B cell (primary cell): Measurements from ENCODE around the gene C4orf17. TPM values are rescaled to one million over a fixed set of nuclear protein-coding genes. Genes with fewer than 3 reads are reported as not detected.

Experiments used
- ATAC-seq: fragments of 200-7000 bp; cut with Tn5 transposase; one replicate; pipeline ENCODE4 v1.10.0; 2021; ENCODE audit warnings: low read depth, mild to moderate bottlenecking, moderate number of reproducible peaks, moderate library complexity
- CTCF ChIA-PET: fragments of 350-600 bp; sonication (Branson Sonifier 250); formaldehyde crosslinking; loops from one replicate; lab custom pipeline; 2021; ENCODE audit warnings: antibody characterized with exemption, inconsistent platforms; lab: Charles Lee
- POLR2A ChIA-PET: fragments of 350-600 bp; sonication (Branson Sonifier 250); formaldehyde crosslinking; loops from one replicate; lab custom pipeline; 2021; ENCODE audit warnings: antibody characterized with exemption; lab: Charles Lee
- DNase-seq: peaks from one replicate; pipeline ENCODE4 v3.0.0; 2013
- H2AFZ ChIP-seq: 2 replicates; pipeline ENCODE4 v1.6.1; 2012; ENCODE audit warnings: mild to moderate bottlenecking, low read depth, low read length; ENCODE audit not compliant: insufficient read depth, poor library complexity, severe bottlenecking
- H3K27ac ChIP-seq, 2 donors: 1 replicate in 1 of 2; 2 replicates in 1 of 2; pipeline ENCODE4 v1.5.1; 2012 to 2013; ENCODE audit warnings: low read length in 2 of 2, mild to moderate bottlenecking in 2 of 2, moderate library complexity in 1 of 2
- H3K27me3 ChIP-seq, 4 experiments: fragments of 200-600 bp in 1 of 4; sonication (generic) in 1 of 4; replicated peaks in 1 of 4; 1 replicate in 2 of 4; 2 replicates in 2 of 4; pipeline versions ENCODE4 v1.6.1 to v1.7.0; 2013 to 2016; ENCODE audit warnings: low read length in 3 of 4, mild to moderate bottlenecking in 2 of 4, mixed read lengths in 1 of 4, moderate library complexity in 1 of 4; ENCODE audit not compliant: insufficient read depth in 4 of 4, control insufficient read depth in 3 of 4; ENCODE audit errors: control extremely low read depth in 1 of 4
- H3K36me3 ChIP-seq, 2 experiments: replicated peaks in 1 of 2; 1 replicate in 1 of 2; 2 replicates in 1 of 2; pipeline versions ENCODE4 v1.6.1 to v1.7.1; 2013; ENCODE audit warnings: low read length in 1 of 2; ENCODE audit not compliant: insufficient read depth in 2 of 2, control insufficient read depth in 1 of 2; ENCODE audit errors: control extremely low read depth in 1 of 2, extremely low read depth in 1 of 2
- H3K4me1 ChIP-seq, 2 donors: fragments of 200-600 bp in 1 of 2; sonication (generic) in 1 of 2; 1 replicate in 1 of 2; 2 replicates in 1 of 2; pipeline versions ENCODE4 v1.5.1 to v1.6.1; 2013 to 2017; ENCODE audit warnings: low read length in 2 of 2; ENCODE audit not compliant: control insufficient read depth in 2 of 2, insufficient read depth in 2 of 2
- H3K4me2 ChIP-seq: replicated peaks from 2 replicates; pipeline ENCODE3; 2012; ENCODE audit warnings: mild to moderate bottlenecking, low read depth, low read length; ENCODE audit not compliant: poor library complexity, severe bottlenecking
- H3K4me3 ChIP-seq, 5 experiments: fragments of 200-600 bp in 1 of 5; sonication (generic) in 1 of 5; 1 replicate in 3 of 5; 2 replicates in 2 of 5; pipeline versions ENCODE4 v1.5.1 to v1.7.0; 2011 to 2016; ENCODE audit warnings: low read length in 4 of 5, mild to moderate bottlenecking in 4 of 5, low read depth in 2 of 5, control low read depth in 1 of 5, moderate library complexity in 1 of 5; ENCODE audit not compliant: insufficient read depth in 1 of 5; ENCODE audit errors: control extremely low read depth in 1 of 5, extremely low read depth in 1 of 5
- H3K79me2 ChIP-seq: fragments of 200-600 bp; sonication (generic); one replicate; pipeline ENCODE4 v1.6.0; 2016; ENCODE audit warnings: low read length; ENCODE audit not compliant: control insufficient read depth, insufficient read depth
- H3K9ac ChIP-seq: fragments of 200-600 bp; sonication (generic); 2 replicates; pipeline ENCODE4 v1.6.1; 2017; ENCODE audit warnings: mild to moderate bottlenecking, low read length, moderate library complexity
- H3K9me3 ChIP-seq, 3 donors: one replicate each; pipeline versions ENCODE4 v1.6.1 to v1.7.1; 2013; ENCODE audit warnings: low read length in 2 of 3; ENCODE audit not compliant: control insufficient read depth in 2 of 3, insufficient read depth in 1 of 3; ENCODE audit errors: control extremely low read depth in 1 of 3
- H4K20me1 ChIP-seq: 2 replicates; pipeline ENCODE4 v1.6.0; 2012; ENCODE audit warnings: mild to moderate bottlenecking, low read length; ENCODE audit not compliant: insufficient read depth, control insufficient read depth, poor library complexity, severe bottlenecking
- H3K27ac Mint-ChIP-seq: one replicate; pipeline ENCODE4 v1.8.0; 2021; ENCODE audit warnings: mixed read lengths
- H3K27me3 Mint-ChIP-seq: one replicate; pipeline ENCODE4 v1.8.0; 2021; ENCODE audit warnings: mixed read lengths
- H3K4me1 Mint-ChIP-seq: one replicate; pipeline ENCODE4 v1.8.0; 2021; ENCODE audit warnings: mixed read lengths
- H3K4me3 Mint-ChIP-seq: one replicate; pipeline ENCODE4 v1.8.0; 2021; ENCODE audit warnings: mixed read lengths
- H3K9me3 Mint-ChIP-seq: one replicate; pipeline ENCODE4 v1.8.0; 2022; ENCODE audit warnings: mixed read lengths; ENCODE audit not compliant: insufficient read depth
- EZH2 ChIP-seq: IDR thresholded peaks from 2 replicates; pipeline ENCODE4 v1.6.1; 2012; ENCODE audit warnings: borderline replicate concordance, low read depth, mild to moderate bottlenecking, moderate library complexity, low read length; ENCODE audit not compliant: insufficient read depth, poor library complexity, severe bottlenecking
- WGBS: methylation state at CpG from one replicate; pipeline ENCODE4 v1.1.5; 2013; ENCODE audit warnings: missing lambda C conversion rate; ENCODE audit not compliant: insufficient coverage; 5-methylcytosine and 5-hydroxymethylcytosine counted together
- intact Hi-C: fragments of 100-400 bp; cut with micrococcal nuclease; formaldehyde crosslinking; loops from one replicate; pipeline ENCODE4 v1.10.0; 2022
- polyA plus RNA-seq: library from polyadenylated mRNA; depleted of rRNA; stranded (reverse); fragments of >200 nt; gene quantifications from 2 replicates; pipeline ENCODE4 v1.2.3, GENCODE V29; 2012
- total RNA-seq, 2 donors: library from RNA; stranded (reverse); fragments of 120-200 nt in 1 of 2; gene quantifications; 1 replicate in 1 of 2; 2 replicates in 1 of 2; pipeline versions ENCODE4 v1.2.3 to v1.2.4, GENCODE V29; 2013 to 2022
- TF ChIP-seq, protein P1 (sequence below): fragments of 200-600 bp; IDR thresholded peaks from one replicate; pipeline ENCODE4 v1.8.0; 2022; ENCODE audit warnings: antibody characterized with exemption, mild to moderate bottlenecking

C4orf17 gene
- total and polyA plus RNA-seq, 2 donors (not counting 1 experiment from before 2014, with no cell fraction given) = not detected

DNA sequence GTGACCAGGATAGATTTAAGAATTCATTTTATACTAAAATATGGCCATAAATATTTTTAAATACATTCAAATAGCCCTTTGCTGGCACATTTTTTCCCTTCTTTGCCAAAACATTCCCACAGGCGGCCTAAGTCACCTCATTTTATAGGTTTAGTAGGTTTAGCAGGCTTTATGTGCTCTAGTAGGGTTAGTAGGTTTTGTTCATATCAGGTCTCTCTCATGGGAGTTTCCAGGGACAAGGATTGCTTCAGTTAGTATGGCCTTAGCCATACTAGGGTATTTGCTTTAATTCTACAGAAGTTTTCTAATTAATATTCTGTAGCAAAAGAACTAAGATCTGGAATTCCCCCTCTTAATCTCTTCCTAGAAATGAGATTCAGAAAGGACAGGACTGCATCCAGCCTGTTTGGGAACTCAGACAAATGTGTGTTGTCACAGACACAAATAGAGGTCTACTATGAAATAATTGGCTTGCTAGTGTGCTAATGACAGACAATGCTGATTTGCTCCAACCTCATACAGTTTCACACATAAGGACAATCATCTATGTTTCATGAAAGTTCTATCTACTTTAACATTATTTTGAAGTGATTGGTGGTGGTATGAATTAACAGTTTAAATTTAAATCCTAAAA is 63.0 kb downstream of the C4orf17 start:
- POLR2A ChIA-PET = interaction anchor here (0.8 kb wide), 1 partner anchor 11 kb away, joined by 3 read pairs; no protein-coding TSS in a partner anchor
- intact Hi-C loops = no loop called here
- no peak for ATAC-seq
- no peak for DNase-seq
- H3K9ac ChIP-seq = no peak overlapping the region
- H3K9me3 ChIP-seq = no peaks in the 10 kb centered on the region
- H4K20me1 ChIP-seq = no peaks in the 10 kb centered on the region
- Mint-ChIP-seq H3K4me1 (peaks cover 10% of the 10 kb centered on the region), H3K9me3 (no peaks in the 10 kb centered on the region), H3K27ac (no peak overlapping the region), H3K4me3 (no peak overlapping the region), H3K27me3 (peaks cover 17% of the 10 kb centered on the region)
- no CpG with 5 or more reads among the region's 1 CpG for WGBS
- no peaks in the 10 kb centered on the region for H3K36me3 ChIP-seq
- TF ChIP-seq EZH2 = no peak
- TF ChIP-seq, protein P1, sequence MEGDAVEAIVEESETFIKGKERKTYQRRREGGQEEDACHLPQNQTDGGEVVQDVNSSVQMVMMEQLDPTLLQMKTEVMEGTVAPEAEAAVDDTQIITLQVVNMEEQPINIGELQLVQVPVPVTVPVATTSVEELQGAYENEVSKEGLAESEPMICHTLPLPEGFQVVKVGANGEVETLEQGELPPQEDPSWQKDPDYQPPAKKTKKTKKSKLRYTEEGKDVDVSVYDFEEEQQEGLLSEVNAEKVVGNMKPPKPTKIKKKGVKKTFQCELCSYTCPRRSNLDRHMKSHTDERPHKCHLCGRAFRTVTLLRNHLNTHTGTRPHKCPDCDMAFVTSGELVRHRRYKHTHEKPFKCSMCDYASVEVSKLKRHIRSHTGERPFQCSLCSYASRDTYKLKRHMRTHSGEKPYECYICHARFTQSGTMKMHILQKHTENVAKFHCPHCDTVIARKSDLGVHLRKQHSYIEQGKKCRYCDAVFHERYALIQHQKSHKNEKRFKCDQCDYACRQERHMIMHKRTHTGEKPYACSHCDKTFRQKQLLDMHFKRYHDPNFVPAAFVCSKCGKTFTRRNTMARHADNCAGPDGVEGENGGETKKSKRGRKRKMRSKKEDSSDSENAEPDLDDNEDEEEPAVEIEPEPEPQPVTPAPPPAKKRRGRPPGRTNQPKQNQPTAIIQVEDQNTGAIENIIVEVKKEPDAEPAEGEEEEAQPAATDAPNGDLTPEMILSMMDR = no peak
- H2AFZ ChIP-seq = no peak overlapping the region
- H3K27me3 ChIP-seq = peaks cover 0 to 19% (median 3%) of the 10 kb centered on the region in 4 experiments
- no peaks in the 10 kb centered on the region for H3K79me2 ChIP-seq
- no peak overlapping the region for H3K27ac ChIP-seq
- CTCF ChIA-PET = interaction anchor here (1.4 to 1.7 kb wide), 3 partner anchors 9 to 311 kb away, joined by 4 read pairs; partner anchors contain the start of gene TRMT10A
- H3K4me2 ChIP-seq = no peak overlapping the region
- no peak overlapping the region for H3K4me3 ChIP-seq
- peaks cover 6 to 11% of the 10 kb centered on the region in 2 donors for H3K4me1 ChIP-seq
